Heart left ventricle (tissue), 16 donors: Measurements from ENCODE around the gene CCNC. TPM values are rescaled to one million over a fixed set of nuclear protein-coding genes. Genes with fewer than 3 reads are reported as not detected.

Source experiments
- ATAC-seq, 4 donors: fragments of 200-7000 bp; cut with Tn5 transposase; one replicate each; pipeline ENCODE4 v1.9.1; 2020 to 2022; ENCODE audit warnings: moderate library complexity in 4 of 4, mild to moderate bottlenecking in 3 of 4, moderate number of reproducible peaks in 1 of 4
- DNase-seq, 5 donors: peaks; one replicate each; pipeline ENCODE4 v3.0.0-alpha.2; 2020
- H3K27ac ChIP-seq, 12 donors: fragments of 200-600 bp; sonication (generic) in 4 of 12; one replicate each; pipeline versions ENCODE4 v1.5.0 to v1.8.0; 2016 to 2022; ENCODE audit warnings: mild to moderate bottlenecking in 2 of 12
- H3K27me3 ChIP-seq, 9 donors: fragments of 200-600 bp; sonication (generic) in 2 of 9; one replicate each; pipeline versions ENCODE4 v1.5.1 to v1.8.0; 2016 to 2022; ENCODE audit warnings: mild to moderate bottlenecking in 3 of 9
- H3K36me3 ChIP-seq, 9 donors: fragments of 200-600 bp; sonication (generic) in 2 of 9; one replicate each; pipeline versions ENCODE4 v1.5.0 to v1.8.0; 2018 to 2022; ENCODE audit warnings: mild to moderate bottlenecking in 2 of 9
- H3K4me1 ChIP-seq, 12 donors: fragments of 200-600 bp; sonication (generic) in 4 of 12; one replicate each; pipeline versions ENCODE4 v1.5.0 to v1.8.0; 2016 to 2022; ENCODE audit warnings: mild to moderate bottlenecking in 3 of 12
- H3K4me3 ChIP-seq, 12 donors: fragments of 200-600 bp; sonication (generic) in 4 of 12; one replicate each; pipeline versions ENCODE4 v1.5.0 to v1.8.0; 2017 to 2022; ENCODE audit warnings: mild to moderate bottlenecking in 9 of 12, moderate library complexity in 4 of 12
- H3K9me3 ChIP-seq, 12 donors: fragments of 200-600 bp; sonication (generic) in 4 of 12; one replicate each; pipeline versions ENCODE4 v1.5.0 to v1.8.0; 2016 to 2022; ENCODE audit warnings: mild to moderate bottlenecking in 1 of 12
- CTCF ChIP-seq, 12 donors: fragments of 200-600 bp; sonication (generic) in 4 of 12; IDR thresholded peaks; one replicate each; pipeline versions ENCODE4 v1.5.0 to v1.8.0; 2018 to 2022; ENCODE audit warnings: antibody characterized with exemption in 12 of 12, mild to moderate bottlenecking in 5 of 12
- POLR2A ChIP-seq, 2 donors: fragments of 450-650 bp; IDR thresholded peaks; one replicate each; pipeline ENCODE4 v1.6.1; 2017; ENCODE audit warnings: antibody characterized with exemption in 2 of 2, mild to moderate bottlenecking in 2 of 2, moderate library complexity in 2 of 2
- WGBS, 4 donors: extraction: QIAGEN DNeasy Blood & Tissue Kit in 2 of 4; methylation state at CpG; one replicate each; pipeline versions ENCODE4 v1.1.5 to v1.1.7; 2013 to 2018; 5-methylcytosine and 5-hydroxymethylcytosine counted together
- intact Hi-C, 10 donors: fragments of 100-400 bp; cut with DNase I; formaldehyde crosslinking; loops; one replicate each; pipeline versions ENCODE4 v1.11.1 to v1.14.2; 2022
- polyA plus RNA-seq, 2 donors: library from polyadenylated mRNA; stranded (reverse); fragments of 200-250 nt; gene quantifications; one replicate each; pipeline ENCODE4 v1.2.3, GENCODE V29; 2013
- total RNA-seq, 9 donors: library from RNA; depleted of rRNA in 2 of 9; stranded (reverse); fragments of >200 nt in 2 of 9; fragmentation: NEBNext Ultra II Directional in 3 of 9; extraction: Animal tissue kit (Norgen Biotek cat#: 25700) in 3 of 9; gene quantifications; one replicate each; pipeline versions ENCODE4 v1.1.0 to v1.2.4, GENCODE V29; 2016 to 2023
- donor health status: ischemic (EF 13 %, LVEDD 7.1; RV severe dilation, severe dysfunction).
- donor health status: healthy with polysubstance abuse.
- donor health status: DM: no; HTN: yes; CAD: no.
- donor health status: DM: no; HTN: no; CAD: no.
- donor health status: ischemic (EF 25% LVEDD 6.9; RV normal size, moderate dysfunction).
- donor health status: ischemic (EF 25% LVEDD 5.7; RV mildly dilated, moderate dysfunction).
- donor health status: healthy.
- donor health status: DM: yes; HTN: yes; CAD: no.
- donor health status: ischemic (EF 35%, LVEDD 5.7; RV mildly dilated, moderate dysfunction).
- donor health status: nonischemic (EF 11% LVEDD 7.7; RV severe dilation, severe dysfunction).
- donor health status: DM: yes; HTN: yes; CAD: no.
- donor health status: PGD.
- donor health status: ischemic (EF 29% LVEDD 5.4; RV normal size, mild dysfunction).
- donor health status: nonischemic (EF 23%, LVEDD 6.1; RV moderate dilation, normal function).

The CCNC gene
- total and polyA plus RNA-seq, 11 donors = 12.3 to 24.2 (median 17.9) TPM

- intact Hi-C loops = no loop called here
- no peaks in the 10 kb centered on the region for H3K27me3 ChIP-seq
- WGBS, 4 donors = 52 to 65% (median 61%) methylated on average over 1 of the region's 1 CpG
- ATAC-seq (no peak), DNase-seq (no peak)
- TF ChIP-seq POLR2A (IDR thresholded peaks at IDR 0.05) (no peak), CTCF (IDR thresholded peaks at IDR 0.05) (no peak)
- no peak overlapping the region for H3K27ac ChIP-seq
- peaks cover 0 to 10% (median 0%) of the 10 kb centered on the region in 12 donors for H3K4me1 ChIP-seq
- H3K9me3 ChIP-seq = no peaks in the 10 kb centered on the region
- H3K36me3 ChIP-seq = peaks cover 0 to 59% (median 31%) of the 10 kb centered on the region in 9 donors
- H3K4me3 ChIP-seq = no peak overlapping the region
These were observed 70.0 kb downstream of the CCNC start for GRCh38 chr6:99498421-99498820.

GRCh38 chr6:99495466-99495865 is 73.0 kb downstream of the CCNC start:
- Histone ChIP-seq H3K4me3 (no peak overlapping the region), H3K4me1 (peaks cover 0 to 19% (median 3%) of the 10 kb centered on the region in 12 donors), H3K27me3 (no peaks in the 10 kb centered on the region), H3K27ac (no peak overlapping the region), H3K9me3 (no peaks in the 10 kb centered on the region), H3K36me3 (peaks cover 0 to 31% (median 17%) of the 10 kb centered on the region in 9 donors)
- 69 to 86% (median 81%) methylated on average over 1 of the region's 1 CpG for WGBS, 4 donors
- intact Hi-C loops = no loop called here
- DNase-seq (no peak), ATAC-seq (no peak)
- TF ChIP-seq POLR2A (IDR thresholded peaks at IDR 0.05) = no peak
- TF ChIP-seq CTCF (IDR thresholded peaks at IDR 0.05) = no peak

Other genes with a start within 250 kb of the CCNC start
- 1 to 10 TPM in 1 of 9 donors, under 1 TPM in 5, not detected in 3; 0.16 to 3.2 (median 0.51) TPM for gene FAXC, start 219.0 kb downstream of the CCNC start, total RNA-seq
- gene FAXC, start 219.0 kb downstream of the CCNC start, polyA plus RNA-seq = under 1 TPM; under 0.01 to 0.88 TPM
- gene COQ3, start 174.5 kb downstream of the CCNC start, total RNA-seq = 10 to 100 TPM in 8 of 9 donors, 1 to 10 TPM in 1; 9.5 to 39.1 (median 26.3) TPM
- 10 to 100 TPM; 31.8 to 37.7 TPM for gene COQ3, start 174.5 kb downstream of the CCNC start, polyA plus RNA-seq
- gene PNISR, start 143.4 kb downstream of the CCNC start, total RNA-seq = 10 to 100 TPM; 22.3 to 64.8 (median 48.9) TPM
- gene PNISR, start 143.4 kb downstream of the CCNC start, polyA plus RNA-seq = 10 to 100 TPM; 20.8 to 60.6 TPM
- 10 to 100 TPM in 5 of 9 donors, 1 to 10 TPM in 4; 6.1 to 14.5 (median 10.2) TPM for gene USP45, start 53.2 kb downstream of the CCNC start, total RNA-seq
- gene USP45, start 53.2 kb downstream of the CCNC start, polyA plus RNA-seq = 1 to 10 TPM; 4.5 to 4.8 TPM
- not detected for gene PRDM13, start 38.2 kb upstream of the CCNC start, total RNA-seq
- gene PRDM13, start 38.2 kb upstream of the CCNC start, polyA plus RNA-seq = not detected